ENCODE results near the gene PAXIP1.

DNA sequence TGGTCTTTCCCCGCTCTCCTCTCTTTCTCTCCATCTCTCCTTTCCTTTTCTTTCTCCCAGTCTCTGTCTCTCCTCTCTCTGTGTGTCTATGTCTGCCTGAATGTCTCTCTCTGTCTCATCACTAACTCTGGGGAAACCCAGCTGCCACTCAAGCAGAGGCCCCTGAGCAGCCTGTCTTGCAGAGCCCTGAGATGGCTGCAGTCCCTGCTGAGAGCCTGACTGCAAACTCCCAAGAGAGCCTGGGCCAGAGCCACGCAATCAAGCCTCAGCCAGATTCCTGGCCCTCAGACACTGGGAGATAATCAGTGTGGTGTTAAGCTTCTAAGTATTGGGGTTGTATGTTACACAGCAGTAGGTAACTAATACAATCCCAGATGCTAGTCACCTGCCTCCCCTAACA, 91.5 kb downstream of the PAXIP1 start:
- TF ChIP-seq ESRRA (IDR thresholded peaks at IDR 0.05; ENCODE audit: low read length) (no peak), CTCF (IDR thresholded peaks at IDR 0.05 in 2 of 3, conservative IDR thresholded peaks at IDR 0.05 in 1 of 3; ENCODE audit: control insufficient read depth in 2 of 3, extremely low read depth in 1 of 3, insufficient read depth in 1 of 3, low read depth in 3 of 3, low read length in 3 of 3) (no peak), TARDBP (IDR thresholded peaks at IDR 0.05; ENCODE audit: borderline replicate concordance) (no peak), JUND (IDR thresholded peaks at IDR 0.05; ENCODE audit: low read depth, low read length) (no peak)

All from GM12878 (cell line).